Liver (tissue), 3 donors: Measurements from ENCODE around the gene INPP4A.

Experiments used
- EGR1 ChIP-seq, 2 donors: IDR thresholded peaks; 2 replicates each; pipeline ENCODE4 v1.6.1; 2016 to 2018; ENCODE audit warnings: antibody characterized with exemption in 2 of 2, low read depth in 2 of 2
- GABPA ChIP-seq, 2 donors: IDR thresholded peaks in 1 of 2; conservative IDR thresholded peaks in 1 of 2; 2 replicates each; pipeline ENCODE4 v1.6.1; 2016; ENCODE audit warnings: antibody characterized with exemption in 2 of 2, mild to moderate bottlenecking in 1 of 2, moderate library complexity in 1 of 2
- JUND ChIP-seq, 2 donors: IDR thresholded peaks; 2 replicates each; pipeline ENCODE4 v1.6.1; 2016; ENCODE audit warnings: antibody characterized with exemption in 2 of 2
- MAX ChIP-seq: IDR thresholded peaks from 2 replicates; pipeline ENCODE4 v1.6.1; 2016; ENCODE audit warnings: antibody characterized with exemption
- REST ChIP-seq: IDR thresholded peaks from 2 replicates; pipeline ENCODE4 v1.6.1; 2016; ENCODE audit warnings: antibody characterized with exemption, mild to moderate bottlenecking
- YY1 ChIP-seq: IDR thresholded peaks from 2 replicates; pipeline ENCODE4 v1.6.1; 2016; ENCODE audit warnings: antibody characterized with exemption, mild to moderate bottlenecking
- TF ChIP-seq, protein P1 (sequence below): fragments of 150-350 bp; IDR thresholded peaks from 2 replicates; pipeline ENCODE4 v1.5.1; 2017; ENCODE audit warnings: improper control_type of control experiment, low read depth, low read length; ENCODE audit not compliant: missing input control
- donor health status: healthy.
- donor health status: healthy.

- TF ChIP-seq, protein P1, sequence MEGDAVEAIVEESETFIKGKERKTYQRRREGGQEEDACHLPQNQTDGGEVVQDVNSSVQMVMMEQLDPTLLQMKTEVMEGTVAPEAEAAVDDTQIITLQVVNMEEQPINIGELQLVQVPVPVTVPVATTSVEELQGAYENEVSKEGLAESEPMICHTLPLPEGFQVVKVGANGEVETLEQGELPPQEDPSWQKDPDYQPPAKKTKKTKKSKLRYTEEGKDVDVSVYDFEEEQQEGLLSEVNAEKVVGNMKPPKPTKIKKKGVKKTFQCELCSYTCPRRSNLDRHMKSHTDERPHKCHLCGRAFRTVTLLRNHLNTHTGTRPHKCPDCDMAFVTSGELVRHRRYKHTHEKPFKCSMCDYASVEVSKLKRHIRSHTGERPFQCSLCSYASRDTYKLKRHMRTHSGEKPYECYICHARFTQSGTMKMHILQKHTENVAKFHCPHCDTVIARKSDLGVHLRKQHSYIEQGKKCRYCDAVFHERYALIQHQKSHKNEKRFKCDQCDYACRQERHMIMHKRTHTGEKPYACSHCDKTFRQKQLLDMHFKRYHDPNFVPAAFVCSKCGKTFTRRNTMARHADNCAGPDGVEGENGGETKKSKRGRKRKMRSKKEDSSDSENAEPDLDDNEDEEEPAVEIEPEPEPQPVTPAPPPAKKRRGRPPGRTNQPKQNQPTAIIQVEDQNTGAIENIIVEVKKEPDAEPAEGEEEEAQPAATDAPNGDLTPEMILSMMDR, result no peak
- TF ChIP-seq GABPA (IDR thresholded peaks at IDR 0.05 in 1 of 2, conservative IDR thresholded peaks at IDR 0.05 in 1 of 2), result no peak
- no peak for TF ChIP-seq REST
- no peak for TF ChIP-seq YY1
- TF ChIP-seq JUND (IDR thresholded peaks at IDR 0.05), result no peak
- no peak for TF ChIP-seq EGR1 (IDR thresholded peaks at IDR 0.05; ENCODE audit: low read depth in 2 of 2)
- TF ChIP-seq MAX, result no peak
These were observed 2.8 kb upstream of the INPP4A start for GRCh38 chr2:98441706-98442450.
